Adrenal gland (tissue), 12 donors: ENCODE results near the gene ANAPC1. TPM values are rescaled to one million over a fixed set of nuclear protein-coding genes. Genes with fewer than 3 reads are reported as not detected.
A peak's percentile ranks its signal among the peaks of the same experiment; 100 is the strongest.
"Not testable (repeated sequence)": the region's sequence is repeated elsewhere in the genome, so short reads cannot be mapped to it uniquely, and the experiment has no call there.

Source experiments
- DNase-seq, 7 donors: peaks; one replicate each; pipeline ENCODE4 v3.0.0-alpha.2; 2019 to 2020
- H3K27ac ChIP-seq, 5 donors: fragments of 200-600 bp; sonication (generic) in 4 of 5; 1 replicate in 3 of 5; 2 replicates in 2 of 5; pipeline versions ENCODE4 v1.5.1 to v1.8.0; 2016 to 2020; ENCODE audit warnings: mild to moderate bottlenecking in 1 of 5
- H3K27me3 ChIP-seq: fragments of 200-600 bp; 2 replicates; pipeline ENCODE4 v1.8.0; 2021
- H3K36me3 ChIP-seq, 2 donors: fragments of 200-600 bp; replicated peaks in 1 of 2; 1 replicate in 1 of 2; 2 replicates in 1 of 2; pipeline versions ENCODE4 v1.5.1 to v1.8.0; 2018 to 2022
- H3K4me1 ChIP-seq, 2 donors: fragments of 200-600 bp; replicated peaks in 1 of 2; 1 replicate in 1 of 2; 2 replicates in 1 of 2; pipeline versions ENCODE4 v1.5.1 to v1.8.0; 2018 to 2021
- H3K4me3 ChIP-seq, 4 donors: fragments of 200-600 bp; sonication (generic) in 3 of 4; one replicate each; pipeline ENCODE4 v1.5.1; 2016 to 2018
- H3K9me3 ChIP-seq, 3 donors: fragments of 200-600 bp; sonication (generic) in 1 of 3; replicated peaks in 1 of 3; 1 replicate in 2 of 3; 2 replicates in 1 of 3; pipeline versions ENCODE4 v1.5.1 to v1.8.0; 2016 to 2021
- CTCF ChIP-seq, 6 experiments: fragments of 450-650 bp in 4 of 6; fragments of 200-600 bp in 2 of 6; sonication (generic) in 1 of 6; IDR thresholded peaks; 1 replicate in 5 of 6; 2 replicates in 1 of 6; pipeline versions ENCODE4 v1.5.1 to v1.8.0; 2016 to 2021; ENCODE audit warnings: antibody characterized with exemption in 6 of 6, mild to moderate bottlenecking in 2 of 6, moderate library complexity in 1 of 6
- POLR2A ChIP-seq, 2 donors: fragments of 450-650 bp; IDR thresholded peaks; one replicate each; pipeline ENCODE4 v1.6.1; 2017; ENCODE audit warnings: antibody characterized with exemption in 2 of 2, mild to moderate bottlenecking in 2 of 2, moderate library complexity in 1 of 2
- WGBS, 4 donors: extraction: QIAGEN DNeasy Blood & Tissue Kit in 2 of 4; methylation state at CpG; one replicate each; pipeline versions ENCODE4 v1.1.5 to v1.1.7; 2013 to 2017; 5-methylcytosine and 5-hydroxymethylcytosine counted together
- intact Hi-C, 2 donors: fragments of 100-400 bp; cut with DNase I; formaldehyde crosslinking; loops; one replicate each; pipeline versions ENCODE4 v1.14.1 to v1.15.0; 2022 to 2023
- polyA plus RNA-seq, 3 donors: library from polyadenylated mRNA; stranded (reverse); fragments of 200-250 nt in 2 of 3; fragments of 350-450 nt in 1 of 3; fragmentation: Illumina TruSeq in 1 of 3; extraction: RNeasy Lipid Tissue Mini Kit (QIAGEN cat#74804) in 1 of 3; gene quantifications; one replicate each; pipeline ENCODE4 v1.2.3, GENCODE V29; 2013 to 2014
- total RNA-seq, 9 donors: library from RNA; depleted of rRNA in 4 of 9; stranded (reverse); fragments of >200 nt in 4 of 9; fragments of 120-200 nt in 1 of 9; fragmentation: NEBNext Ultra II Directional in 1 of 9; extraction: Animal tissue kit (Norgen Biotek cat#: 25700) in 1 of 9; gene quantifications; one replicate each; pipeline versions ENCODE4 v1.1.0 to v1.2.4, GENCODE V29; 2013 to 2023
- donor health status: healthy with polysubstance abuse.
- donor health status: Bipolar disorder and iron deficiency.
- donor health status: DM: yes; HTN: yes; CAD: no.
- donor health status: DM: no; HTN: no; CAD: no.
- donor health status: DM: no; HTN: no; CAD: no.
- donor health status: DM: yes; HTN: yes; CAD: no.

Gene ANAPC1
- total and polyA plus RNA-seq, 12 donors: 5.4 to 63.9 (median 25.3) TPM

- TF ChIP-seq POLR2A (IDR thresholded peaks at IDR 0.05): peak in 1 of 2 donors; percentile 8
- no peak for TF ChIP-seq CTCF (IDR thresholded peaks at IDR 0.05)
- peaks cover 0 to 30% of the 10 kb centered on the region in 2 donors for H3K4me1 ChIP-seq
- H3K27me3 ChIP-seq: no peaks in the 10 kb centered on the region
- H3K4me3 ChIP-seq: no peak overlapping the region
- no peaks in the 10 kb centered on the region for H3K9me3 ChIP-seq
- intact Hi-C loops: loop anchor here (5.0 to 10.0 kb wide), 2 partner anchors 151 to 369 kb away; no protein-coding TSS in a partner anchor
- 6 to 35% (median 31%) methylated on average over 2 to 3 of the region's 3 CpGs for WGBS, 4 donors
- peak in 4 of 7 donors; percentile 36 to 77 (median 62) for DNase-seq
- peak overlapping the region in 1 of 5 donors; percentile 27 for H3K27ac ChIP-seq
- no peaks in the 10 kb centered on the region for H3K36me3 ChIP-seq
Observed at GRCh38 chr2:111896024-111896423, 12.0 kb upstream of the ANAPC1 start.

GRCh38 chr2:111884592-111884964 is 585 bp upstream of the ANAPC1 start:
- intact Hi-C loops: no loop called here
- H3K27me3 ChIP-seq: no peaks in the 10 kb centered on the region
- H3K9me3 ChIP-seq: no peaks in the 10 kb centered on the region
- H3K36me3 ChIP-seq: peaks cover 0 to 5% of the 10 kb centered on the region in 2 donors
- peak overlapping the region; percentile 62 to 85 (median 78) for H3K27ac ChIP-seq
- peak in 2 of 7 donors; percentile 26 to 42 for DNase-seq
- peak in 2 of 6 experiments; percentile 11 to 12 for TF ChIP-seq CTCF (IDR thresholded peaks at IDR 0.05)
- TF ChIP-seq POLR2A (IDR thresholded peaks at IDR 0.05): no peak
- peak overlapping the region; percentile 75 to 97 (median 88) for H3K4me3 ChIP-seq
- peaks cover 4 to 9% of the 10 kb centered on the region in 2 donors for H3K4me1 ChIP-seq
- WGBS, 4 donors: 14 to 20% (median 18%) methylated on average over 11 of the region's 11 CpGs

- H3K27me3 ChIP-seq, H3K9me3 ChIP-seq, intact Hi-C loops, DNase-seq, H3K27ac ChIP-seq, H3K4me3 ChIP-seq, H3K4me1 ChIP-seq, H3K36me3 ChIP-seq: not testable (repeated sequence)
- 86 to 95% (median 90%) methylated on average over 2 of the region's 2 CpGs for WGBS, 4 donors
Observed at GRCh38 chr2:111872806-111873205, 11.2 kb downstream of the ANAPC1 start.

- H3K4me3 ChIP-seq, H3K9me3 ChIP-seq, intact Hi-C loops, H3K4me1 ChIP-seq, H3K27me3 ChIP-seq, H3K27ac ChIP-seq, H3K36me3 ChIP-seq, DNase-seq: not testable (repeated sequence)
- 42 to 69% (median 51%) methylated on average over 1 to 3 of the region's 3 CpGs for WGBS, 4 donors
Observed at GRCh38 chr2:111865124-111865523, 18.9 kb downstream of the ANAPC1 start.

- WGBS, 4 donors: 24 to 71% (median 46%) methylated on average over 3 of the region's 3 CpGs
- DNase-seq, H3K4me1 ChIP-seq, H3K36me3 ChIP-seq, H3K27ac ChIP-seq, H3K27me3 ChIP-seq, H3K9me3 ChIP-seq, intact Hi-C loops, H3K4me3 ChIP-seq: not testable (repeated sequence)
Observed at GRCh38 chr2:111860005-111860404, 24.0 kb downstream of the ANAPC1 start.

- DNase-seq, intact Hi-C loops, H3K36me3 ChIP-seq, H3K27me3 ChIP-seq, H3K27ac ChIP-seq, H3K4me1 ChIP-seq, H3K4me3 ChIP-seq, H3K9me3 ChIP-seq: not testable (repeated sequence)
- 84 to 95% (median 86%) methylated on average over 2 to 3 of the region's 3 CpGs for WGBS, 4 donors
Observed at GRCh38 chr2:111852544-111852943, 31.4 kb downstream of the ANAPC1 start.
